A549 treated with CpdA at 1 μM for 4 hours (cell line): ENCODE data around the gene TDRD10. TPM values are rescaled to one million over a fixed set of nuclear protein-coding genes. Genes with fewer than 3 reads are reported as not detected.

Experiments used
- total RNA-seq: library from RNA; stranded (reverse); fragments of 200-300 nt; extraction: Qiagen RNA extraction; gene quantifications from 5 replicates; pipeline ENCODE4 v1.2.3, GENCODE V29; 2022; ENCODE audit warnings: low read depth

TDRD10 gene, protein sequence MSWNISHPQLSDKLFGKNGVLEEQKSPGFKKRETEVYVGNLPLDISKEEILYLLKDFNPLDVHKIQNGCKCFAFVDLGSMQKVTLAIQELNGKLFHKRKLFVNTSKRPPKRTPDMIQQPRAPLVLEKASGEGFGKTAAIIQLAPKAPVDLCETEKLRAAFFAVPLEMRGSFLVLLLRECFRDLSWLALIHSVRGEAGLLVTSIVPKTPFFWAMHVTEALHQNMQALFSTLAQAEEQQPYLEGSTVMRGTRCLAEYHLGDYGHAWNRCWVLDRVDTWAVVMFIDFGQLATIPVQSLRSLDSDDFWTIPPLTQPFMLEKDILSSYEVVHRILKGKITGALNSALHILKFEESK
- total RNA-seq, result 0.07 TPM in 1 of 5 replicates, not detected in the others

DNA sequence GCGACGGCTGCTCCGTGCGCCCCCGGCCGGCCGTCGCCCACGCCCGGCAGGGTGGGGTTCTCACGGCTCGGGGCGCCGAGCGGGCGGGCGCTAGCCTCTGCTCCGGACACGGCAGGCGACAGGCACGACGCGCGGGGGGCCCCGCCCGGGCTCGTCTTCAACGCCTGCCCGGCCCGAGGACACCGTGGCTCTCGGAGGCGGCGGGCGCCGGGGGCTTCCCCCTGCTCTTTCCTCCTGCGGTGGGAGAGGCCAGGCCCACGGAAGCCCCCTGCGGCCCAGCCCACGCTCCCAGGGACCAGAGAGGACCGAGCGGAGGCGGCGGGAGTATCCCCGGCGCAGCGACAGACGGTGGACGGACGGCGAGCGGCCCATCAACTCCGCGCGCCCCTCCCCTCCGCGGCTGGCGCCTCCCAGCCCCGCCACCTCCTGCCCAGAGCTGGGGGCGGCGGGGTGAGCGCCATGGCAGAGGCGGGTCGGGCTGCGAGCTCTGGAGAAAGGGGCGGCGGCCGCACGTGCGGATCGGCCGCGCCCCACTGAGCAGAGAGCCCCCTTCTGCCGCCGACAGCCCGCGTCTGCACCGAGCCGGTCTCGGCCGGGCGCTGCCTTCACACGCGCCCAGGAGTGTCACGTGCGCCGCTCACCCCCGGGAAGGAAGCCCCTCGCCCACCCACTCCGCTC is at the start of gene TDRD10, which contains the start of gene SHE:
TDRD10 (plus strand) TSS at position 154 of the 678 bp plus-strand sequence. CDS start 4,685 bp downstream, outside the sequence.
SHE (minus strand) TSS at position 347 of the 678 bp plus-strand sequence. CDS start 386 bp downstream, outside the sequence.

DNA sequence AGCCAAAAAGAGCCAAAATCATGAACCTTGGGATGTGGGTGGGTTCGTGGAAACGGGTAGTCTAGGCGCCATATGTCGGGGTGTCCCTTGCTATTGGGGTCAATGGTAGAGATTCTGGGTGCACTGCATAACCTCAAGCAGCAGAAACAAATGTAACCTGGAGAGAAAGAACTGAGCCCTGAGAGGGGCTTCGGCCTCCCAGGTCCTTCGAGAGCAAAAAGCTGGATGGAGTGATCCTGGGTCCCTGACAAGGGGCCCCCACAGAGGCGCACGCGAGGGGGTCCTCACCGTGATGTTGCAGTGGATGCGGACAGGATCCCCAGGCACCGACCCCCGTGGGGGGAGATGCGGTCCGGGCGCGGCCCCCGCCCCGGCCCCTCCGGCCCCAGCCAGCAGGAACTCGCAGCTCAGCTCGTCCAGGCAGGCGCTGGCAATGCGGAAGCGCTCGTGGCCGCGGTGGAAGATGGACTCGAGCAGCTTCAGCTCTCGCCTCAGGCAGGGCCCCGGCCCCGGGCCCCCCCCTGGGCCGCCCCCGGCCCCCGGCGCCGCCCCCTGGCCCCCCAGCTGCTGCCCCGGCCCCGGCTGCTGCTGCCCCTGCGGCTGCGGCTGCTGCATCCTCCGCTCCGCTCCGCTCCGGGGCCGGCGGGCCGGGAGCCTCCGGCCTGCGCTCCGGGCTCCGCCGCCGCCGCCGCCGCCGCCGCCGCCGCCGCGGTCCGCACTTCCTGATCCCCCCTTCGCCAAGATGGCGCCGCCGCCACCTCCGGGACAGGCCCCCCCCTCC is 56.1 kb downstream of the TDRD10 start, which contains the start of gene UBE2Q1:
UBE2Q1 (minus strand) TSS at position 724 of the 781 bp plus-strand sequence; CDS start at position 615, 109 bp downstream.

DNA sequence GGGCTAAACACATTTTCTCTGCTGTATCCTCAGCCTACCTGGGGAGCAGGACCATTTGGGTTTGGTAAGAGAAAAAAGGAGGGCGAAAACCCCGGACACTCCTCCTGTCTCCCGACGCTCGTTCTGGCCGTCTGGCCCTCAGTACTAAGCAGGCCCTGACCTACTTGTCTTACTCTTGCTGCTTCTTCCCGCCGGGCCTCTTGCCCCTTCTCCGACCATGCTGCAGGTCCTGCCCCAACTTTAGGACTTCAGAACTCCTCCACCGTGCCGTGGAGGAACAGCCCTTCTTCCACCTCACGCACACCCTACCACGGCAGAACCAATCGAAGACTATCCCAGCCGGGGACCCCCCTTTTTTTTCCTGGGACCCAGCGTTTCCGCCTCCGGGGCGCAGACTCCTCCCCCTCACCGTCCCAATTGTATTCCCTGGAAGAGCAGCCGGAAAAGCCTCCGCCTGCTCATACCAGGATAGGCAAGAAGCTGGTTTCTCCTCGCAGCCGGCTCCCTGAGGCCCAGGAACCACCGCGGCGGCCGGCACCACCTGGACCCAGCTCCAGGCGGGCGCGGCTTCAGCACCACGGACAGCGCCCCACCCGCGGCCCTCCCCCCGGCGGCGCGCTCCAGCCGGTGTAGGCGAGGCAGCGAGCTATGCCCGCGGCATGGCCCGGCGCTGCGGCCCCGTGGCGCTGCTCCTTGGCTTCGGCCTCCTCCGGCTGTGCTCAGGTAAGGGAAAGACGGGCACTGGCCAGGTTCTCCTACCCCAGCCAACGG is 65.6 kb downstream of the TDRD10 start, which contains the start of gene CHRNB2:
CHRNB2 (plus strand) TSS at position 393 of the 771 bp plus-strand sequence; CDS start at position 660, 267 bp downstream.

Other genes starting within 250 kb of the TDRD10 start
- 95.2 to 114 TPM (median 101 TPM) in 5 replicates for gene HAX1, start 229.6 kb upstream of the TDRD10 start, total RNA-seq
- gene AQP10, start 181.1 kb upstream of the TDRD10 start, total RNA-seq, result not detected in 5 replicates
- 22.0 to 38.9 TPM (median 31.0 TPM) in 5 replicates for gene ATP8B2, start 176.7 kb upstream of the TDRD10 start, total RNA-seq
- 10.1 to 13.8 TPM (median 11.3 TPM) in 5 replicates for gene IL6R, start 96.9 kb upstream of the TDRD10 start, total RNA-seq
- 0.02 to 0.07 TPM (median 0.03 TPM) in 5 replicates for gene SHE, start 193 bp downstream of the TDRD10 start, total RNA-seq
- 57.3 to 68.4 TPM (median 63.4 TPM) in 5 replicates for gene UBE2Q1, start 56.4 kb downstream of the TDRD10 start, total RNA-seq
- gene CHRNB2, start 65.6 kb downstream of the TDRD10 start, total RNA-seq, result 0.34 to 0.58 TPM (median 0.38 TPM) in 5 replicates
- 69.1 to 84.1 TPM (median 78.8 TPM) in 5 replicates for gene ADAR, start 106.0 kb downstream of the TDRD10 start, total RNA-seq